GM19395 (cell line): ENCODE data around the gene SBNO1.
"Not testable (repeated sequence)": the region's sequence is repeated elsewhere in the genome, so short reads cannot be mapped to it uniquely, and the experiment has no call there.

Experiments used
- ATAC-seq: cut with Tn5 transposase; IDR thresholded peaks from one replicate; pipeline ENCODE4 v1.9.1; 2021; ENCODE audit warnings: mild to moderate bottlenecking, moderate library complexity; ENCODE audit not compliant: unreplicated experiment

The SBNO1 gene

DNA sequence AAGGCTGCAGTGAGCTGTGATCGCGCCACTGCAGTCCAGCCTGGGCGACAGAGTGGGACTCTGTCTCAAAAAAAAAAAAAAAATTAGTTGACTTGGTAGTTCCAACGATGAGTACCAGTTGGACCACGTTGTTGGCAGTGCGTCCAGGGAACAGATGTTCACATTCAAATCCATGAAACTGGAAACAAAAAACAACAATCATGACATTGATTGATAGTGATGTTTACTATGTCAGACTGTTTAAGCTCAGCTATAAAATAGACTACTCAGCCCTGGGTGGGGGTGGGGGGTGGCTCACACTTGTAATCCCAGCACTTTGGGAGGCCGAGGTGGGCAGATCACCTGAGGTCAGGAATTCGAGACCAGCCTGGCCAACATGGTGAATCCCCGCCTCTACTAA lies 112.3 kb downstream of the SBNO1 start:
- not testable (repeated sequence) for ATAC-seq

DNA sequence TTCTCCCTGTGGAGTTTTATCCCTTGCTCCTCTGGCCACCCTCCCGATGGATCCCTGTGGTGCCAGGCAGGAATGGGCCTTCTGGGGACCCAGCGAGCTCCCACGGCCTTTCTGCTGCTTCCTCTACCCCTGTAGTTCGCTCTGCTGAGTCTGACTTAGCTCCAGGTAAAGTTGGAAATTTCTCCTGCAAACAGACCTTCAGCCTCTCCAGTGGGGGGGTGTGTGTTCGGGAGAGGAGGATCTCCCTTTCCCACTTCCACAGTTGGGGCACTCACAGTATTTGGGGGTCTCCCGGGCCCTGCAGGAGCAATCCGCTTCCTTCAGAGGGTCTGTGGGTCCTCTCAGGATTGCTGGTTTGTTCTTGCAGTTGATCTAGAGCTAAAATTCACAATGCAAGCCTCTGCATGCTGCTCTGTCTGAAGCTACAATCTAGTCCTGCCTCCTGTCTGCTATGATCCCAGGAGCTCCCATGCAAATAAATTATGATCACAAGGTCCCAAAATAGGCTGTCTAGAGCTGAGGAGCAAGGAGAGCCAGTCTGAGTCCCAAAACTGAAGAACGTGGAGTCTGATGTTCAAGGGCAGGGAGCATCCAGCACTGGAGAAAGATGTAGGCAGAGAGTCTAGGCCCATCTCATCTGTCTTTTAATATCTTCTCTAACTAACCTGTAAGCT lies 113.1 kb downstream of the SBNO1 start:
- no peak for ATAC-seq

- no peak for ATAC-seq
These were observed 113.9 kb downstream of the SBNO1 start for GRCh38 chr12:123250471-123251383.

DNA sequence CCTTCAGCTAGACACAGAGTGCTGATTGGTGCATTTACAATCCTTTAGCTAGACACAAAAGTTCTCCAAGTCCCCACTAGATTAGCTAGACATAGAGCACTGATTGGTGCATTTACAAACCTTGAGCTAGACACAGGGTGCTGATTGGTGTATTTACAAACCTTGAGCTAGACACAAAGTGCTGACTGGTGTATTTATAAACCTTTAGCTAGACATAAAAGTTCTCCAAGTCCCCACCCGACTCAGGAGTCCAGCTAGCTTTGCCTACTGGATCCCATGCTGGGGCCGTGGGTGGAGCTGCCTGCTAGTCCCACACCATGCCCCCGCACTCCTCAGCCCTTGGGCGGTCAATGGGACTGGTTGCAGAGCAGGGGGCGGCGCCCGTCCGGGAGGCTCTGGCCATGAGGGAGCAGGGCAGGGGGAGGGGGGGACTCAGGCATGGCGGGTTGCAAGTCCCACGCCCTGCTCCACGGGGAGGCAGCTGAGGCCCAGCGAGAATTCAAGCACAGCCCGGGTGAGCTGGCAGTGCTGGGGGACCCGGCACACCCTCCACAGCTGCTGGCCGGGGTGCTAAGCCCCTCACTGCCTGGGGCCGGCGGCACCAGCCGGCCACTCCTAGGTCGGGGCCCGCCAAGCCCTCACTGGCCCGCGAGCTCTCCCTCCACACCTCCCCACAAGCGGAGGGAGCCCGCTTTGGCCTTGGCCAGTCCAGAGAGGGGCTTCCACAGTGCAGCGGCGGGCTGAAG lies 115.5 kb downstream of the SBNO1 start:
- ATAC-seq: not testable (repeated sequence)

DNA sequence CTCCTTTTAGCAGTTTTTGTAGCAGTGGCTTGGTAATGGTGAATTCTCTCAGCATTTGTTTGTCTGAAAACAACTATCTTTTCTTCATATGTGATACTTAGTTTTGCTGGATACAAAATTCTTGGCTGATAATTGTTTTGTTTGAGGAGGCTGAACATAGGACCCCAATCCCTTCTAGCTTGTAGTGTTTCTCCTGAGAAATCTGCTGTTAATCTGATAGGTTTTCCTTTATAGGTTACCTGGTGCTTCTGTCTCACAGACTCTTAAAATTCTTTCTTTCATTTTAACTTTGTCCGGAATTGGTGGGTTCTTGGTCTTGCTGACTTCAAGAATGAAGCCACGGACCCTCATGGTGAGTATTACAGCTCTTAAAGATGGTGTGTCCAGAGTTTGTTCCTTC lies 116.5 kb downstream of the SBNO1 start:
- not testable (repeated sequence) for ATAC-seq

DNA sequence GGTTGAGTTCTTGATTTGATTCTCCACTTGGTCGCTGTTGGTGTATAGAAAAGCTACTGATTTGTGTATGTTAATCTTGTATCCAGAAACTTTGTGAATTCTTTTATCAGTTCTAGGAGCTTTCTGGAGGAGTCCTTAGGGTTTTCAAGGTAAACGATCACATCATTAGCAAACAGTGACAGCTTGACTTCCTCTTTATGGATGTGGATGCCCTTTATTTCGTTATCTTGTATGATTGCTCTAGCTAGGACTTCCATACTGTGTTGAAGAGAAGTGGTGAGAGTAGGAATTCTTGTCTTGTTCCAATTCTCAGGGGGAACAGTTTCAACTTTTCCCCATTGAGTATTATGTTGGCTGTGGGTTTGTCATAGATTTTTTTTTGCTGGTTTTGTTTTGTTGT lies 119.0 kb downstream of the SBNO1 start:
- ATAC-seq: no peak

- ATAC-seq: no peak
These were observed 120.9 kb downstream of the SBNO1 start for GRCh38 chr12:123243671-123244262.

DNA sequence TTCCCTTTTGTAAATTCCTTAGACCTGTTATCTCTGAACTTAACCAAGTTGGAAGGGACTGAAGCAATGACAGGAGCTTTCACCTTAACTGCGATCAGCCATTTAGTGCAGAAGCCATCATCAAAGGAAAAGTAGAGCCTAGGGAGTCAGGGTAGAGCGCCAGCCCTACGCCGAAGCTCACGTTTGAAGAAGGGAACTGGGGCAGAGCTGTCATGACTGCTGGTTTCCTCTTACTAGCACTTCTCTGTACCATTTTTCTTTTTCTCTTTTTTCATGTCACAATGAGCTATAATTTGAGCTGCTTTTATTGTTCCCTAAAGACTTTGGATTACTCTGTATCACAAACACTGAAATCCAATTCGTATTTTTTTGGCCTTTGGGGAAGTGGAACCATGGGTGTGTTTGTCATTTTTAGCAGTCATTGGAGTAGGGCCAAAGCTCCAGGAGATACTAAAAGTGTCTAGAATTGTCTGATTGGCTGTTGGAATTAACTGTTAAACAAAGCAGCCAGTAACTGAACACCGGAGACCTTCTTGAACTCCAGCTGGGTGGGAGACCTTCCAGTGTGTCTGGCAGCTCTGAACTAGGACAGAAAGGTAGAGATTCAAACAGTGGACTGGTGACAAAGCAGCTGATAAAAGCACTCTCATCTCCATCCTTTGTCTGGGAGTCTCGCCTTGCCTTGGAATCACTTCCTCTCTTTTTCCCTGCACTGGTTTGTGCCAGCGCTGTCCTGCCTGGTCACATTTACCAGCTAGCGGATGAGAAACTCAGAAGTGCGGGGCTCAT lies 122.3 kb downstream of the SBNO1 start:
- ATAC-seq: no peak
